ENCODE data around the gene FGF12.

FGF12 gene

DNA sequence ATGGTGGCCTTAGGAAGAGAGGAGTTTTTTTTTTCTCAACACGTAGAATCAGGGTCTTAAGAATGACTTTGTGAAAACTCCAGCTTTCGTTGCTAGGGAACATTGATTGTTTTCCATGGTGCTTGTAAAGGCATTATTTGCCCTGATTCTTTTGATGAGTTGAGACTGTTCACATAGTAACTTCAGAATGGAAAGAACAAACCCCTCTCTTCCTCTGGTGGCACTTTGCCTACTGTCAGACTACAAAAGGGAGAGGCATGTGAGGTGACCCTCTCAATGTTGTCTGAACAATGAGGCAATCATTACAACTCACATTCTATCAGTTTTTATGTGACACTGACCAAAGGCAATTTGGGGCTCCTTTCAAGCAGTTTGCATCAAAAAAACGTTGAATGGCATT, 477.8 kb downstream of the FGF12 start:
- no peak overlapping the region for H3K14ac ChIP-seq (ENCODE audit: low read length)
- peaks cover 2 to 6% of the 10 kb centered on the region in 2 donors for H3K4me1 ChIP-seq (ENCODE audit: control insufficient read depth in 2 of 2, insufficient read depth in 1 of 2, low read depth in 1 of 2, low read length in 2 of 2)
- H3K9ac ChIP-seq (ENCODE audit: low read depth, low read length, poor library complexity): no peak overlapping the region
- H2AK5ac ChIP-seq (ENCODE audit: low read depth, low read length): no peak overlapping the region
- no peak overlapping the region for H3K4ac ChIP-seq (ENCODE audit: low read length)
- no peak overlapping the region for H4K91ac ChIP-seq (ENCODE audit: low read depth, low read length, poor library complexity)
- peaks cover 0 to 42% (median 0%) of the 10 kb centered on the region in 3 experiments for H3K27me3 ChIP-seq (ENCODE audit: control insufficient read depth in 3 of 3, insufficient read depth in 3 of 3, low read depth in 1 of 3, low read length in 3 of 3)
- H3K9me3 ChIP-seq (replicated peaks in 1 of 2; ENCODE audit: control insufficient read depth in 2 of 2, insufficient read depth in 1 of 2, low read depth in 1 of 2, low read length in 2 of 2): peaks cover 0 to 7% of the 10 kb centered on the region in 2 donors
- H3K18ac ChIP-seq (ENCODE audit: low read length): no peak overlapping the region
- H2BK12ac ChIP-seq (ENCODE audit: low read length): no peak overlapping the region
- peak; percentile 44 for DNase-seq (ENCODE audit: low spot score)
- no peak overlapping the region for H3K27ac ChIP-seq (replicated peaks; ENCODE audit: low read length)
- no peak overlapping the region for H2AFZ ChIP-seq (ENCODE audit: low read length)
- H3K4me3 ChIP-seq (ENCODE audit: low read length in 2 of 2): no peak overlapping the region
- no peaks in the 10 kb centered on the region for H3K79me1 ChIP-seq (ENCODE audit: low read depth, low read length)
- H2BK5ac ChIP-seq (ENCODE audit: low read length): no peak overlapping the region
- no CpG with 5 or more reads among the region's 3 CpGs for WGBS, 2 donors (ENCODE audit: extremely low coverage in 2 of 2, insufficient read length in 2 of 2, insufficient replicate concordance in 1 of 2)
- no peak overlapping the region for H3K23ac ChIP-seq (ENCODE audit: low read depth, low read length, poor library complexity)
- no peak overlapping the region for H2BK15ac ChIP-seq (ENCODE audit: low read length)
- no peak overlapping the region for H2BK120ac ChIP-seq (ENCODE audit: low read depth, low read length)
- H4K8ac ChIP-seq (ENCODE audit: low read depth, low read length): no peak overlapping the region
- no peaks in the 10 kb centered on the region for H3K36me3 ChIP-seq (replicated peaks in 1 of 2; ENCODE audit: control insufficient read depth in 2 of 2, insufficient read depth in 2 of 2, low read length in 2 of 2)
- H3K4me2 ChIP-seq (ENCODE audit: insufficient read depth, low read length, poor library complexity, severe bottlenecking): no peak overlapping the region

DNA sequence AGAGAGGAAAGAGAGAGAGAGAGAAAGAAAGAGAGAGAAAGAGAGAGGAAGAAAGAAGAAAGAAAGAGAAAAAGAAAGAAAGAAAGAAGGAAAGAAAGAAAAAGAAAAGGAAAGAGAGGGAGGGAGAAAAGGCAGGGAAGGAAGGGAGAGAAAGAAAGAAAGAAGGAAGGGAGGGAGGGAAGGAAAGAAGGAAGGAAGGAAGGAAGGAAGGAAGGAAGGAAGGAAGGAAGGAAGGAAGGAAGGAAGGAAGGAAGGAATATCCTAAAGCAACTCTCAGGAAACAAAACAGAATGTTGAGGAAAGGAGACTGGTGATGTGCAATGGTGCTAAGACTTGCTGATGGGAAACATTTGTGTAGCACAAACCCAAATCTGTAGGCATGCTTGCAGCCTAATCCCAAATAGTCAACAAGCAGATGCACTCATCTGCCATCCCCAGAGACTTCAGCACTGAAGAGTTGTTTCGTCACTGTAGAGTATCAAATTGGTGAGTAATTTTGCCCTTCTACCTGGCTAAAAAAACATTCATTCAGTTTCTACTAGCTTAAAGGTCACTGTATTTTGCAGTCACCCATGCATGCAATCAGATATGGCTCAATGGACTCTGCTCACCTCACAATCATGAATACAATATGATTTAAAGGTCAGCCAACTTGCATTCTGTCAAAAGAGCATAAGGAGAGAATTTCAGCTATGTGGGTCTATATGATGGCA, 480.3 kb downstream of the FGF12 start:
- Histone ChIP-seq H3K79me1 (ENCODE audit: low read depth, low read length) (no peaks in the 10 kb centered on the region), H2BK5ac (ENCODE audit: low read length) (no peak overlapping the region), H3K36me3 (replicated peaks in 1 of 2; ENCODE audit: control insufficient read depth in 2 of 2, insufficient read depth in 2 of 2, low read length in 2 of 2) (no peaks in the 10 kb centered on the region), H3K4ac (ENCODE audit: low read length) (no peak overlapping the region), H3K4me3 (ENCODE audit: low read length in 2 of 2) (no peak overlapping the region), H3K4me2 (ENCODE audit: insufficient read depth, low read length, poor library complexity, severe bottlenecking) (no peak overlapping the region), H3K23ac (ENCODE audit: low read depth, low read length, poor library complexity) (no peak overlapping the region), H2BK15ac (ENCODE audit: low read length) (no peak overlapping the region), H3K27ac (replicated peaks; ENCODE audit: low read length) (no peak overlapping the region), H2BK12ac (ENCODE audit: low read length) (no peak overlapping the region), H3K14ac (ENCODE audit: low read length) (no peak overlapping the region), H4K8ac (ENCODE audit: low read depth, low read length) (no peak overlapping the region), H2AK5ac (ENCODE audit: low read depth, low read length) (no peak overlapping the region), H3K18ac (ENCODE audit: low read length) (no peak overlapping the region), H4K91ac (ENCODE audit: low read depth, low read length, poor library complexity) (no peak overlapping the region), H2AFZ (ENCODE audit: low read length) (no peak overlapping the region), H3K9me3 (replicated peaks in 1 of 2; ENCODE audit: control insufficient read depth in 2 of 2, insufficient read depth in 1 of 2, low read depth in 1 of 2, low read length in 2 of 2) (peaks cover 0 to 7% of the 10 kb centered on the region in 2 donors), H3K9ac (ENCODE audit: low read depth, low read length, poor library complexity) (no peak overlapping the region), H2BK120ac (ENCODE audit: low read depth, low read length) (no peak overlapping the region), H3K27me3 (ENCODE audit: control insufficient read depth in 3 of 3, insufficient read depth in 3 of 3, low read depth in 1 of 3, low read length in 3 of 3) (peaks cover 0 to 32% (median 0%) of the 10 kb centered on the region in 3 experiments), H3K4me1 (ENCODE audit: control insufficient read depth in 2 of 2, insufficient read depth in 1 of 2, low read depth in 1 of 2, low read length in 2 of 2) (peaks cover 2 to 6% of the 10 kb centered on the region in 2 donors)
- no peak for DNase-seq (ENCODE audit: low spot score)
- no CpG with 5 or more reads among the region's 1 CpG for WGBS, 2 donors (ENCODE audit: extremely low coverage in 2 of 2, insufficient read length in 2 of 2, insufficient replicate concordance in 1 of 2)

DNA sequence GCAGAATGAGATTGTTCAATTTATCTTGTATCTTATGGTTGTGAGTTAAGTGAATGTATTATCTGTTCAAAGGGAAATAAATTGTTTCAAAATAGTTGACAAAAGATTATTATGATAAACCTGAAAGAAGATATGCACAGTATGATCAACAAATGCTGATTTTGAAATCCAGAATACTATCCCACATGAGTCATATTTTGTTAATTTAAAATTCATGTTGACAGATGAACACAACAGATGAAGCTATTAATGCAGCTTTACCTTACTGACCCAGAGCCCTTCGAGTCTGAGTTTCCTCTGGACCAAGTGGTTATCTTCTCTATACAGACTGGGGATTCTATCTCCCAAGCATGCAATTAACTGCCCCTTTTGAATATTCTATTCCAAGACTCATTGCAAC, 482.8 kb downstream of the FGF12 start:
- WGBS, 2 donors (ENCODE audit: extremely low coverage in 2 of 2, insufficient read length in 2 of 2, insufficient replicate concordance in 1 of 2): no CpG with 5 or more reads among the region's 1 CpG
- Histone ChIP-seq H4K91ac (ENCODE audit: low read depth, low read length, poor library complexity) (no peak overlapping the region), H2BK12ac (ENCODE audit: low read length) (no peak overlapping the region), H2BK15ac (ENCODE audit: low read length) (no peak overlapping the region), H3K23ac (ENCODE audit: low read depth, low read length, poor library complexity) (no peak overlapping the region), H2BK5ac (ENCODE audit: low read length) (no peak overlapping the region), H2AK5ac (ENCODE audit: low read depth, low read length) (no peak overlapping the region), H3K79me1 (ENCODE audit: low read depth, low read length) (no peaks in the 10 kb centered on the region), H2BK120ac (ENCODE audit: low read depth, low read length) (no peak overlapping the region), H4K8ac (ENCODE audit: low read depth, low read length) (no peak overlapping the region), H3K18ac (ENCODE audit: low read length) (no peak overlapping the region), H3K27ac (replicated peaks; ENCODE audit: low read length) (no peak overlapping the region), H2AFZ (ENCODE audit: low read length) (no peak overlapping the region), H3K4me3 (ENCODE audit: low read length in 2 of 2) (no peak overlapping the region), H3K14ac (ENCODE audit: low read length) (no peak overlapping the region), H3K4ac (ENCODE audit: low read length) (no peak overlapping the region), H3K4me1 (ENCODE audit: control insufficient read depth in 2 of 2, insufficient read depth in 1 of 2, low read depth in 1 of 2, low read length in 2 of 2) (peaks cover under 1 to 2% of the 10 kb centered on the region in 2 donors), H3K9me3 (replicated peaks in 1 of 2; ENCODE audit: control insufficient read depth in 2 of 2, insufficient read depth in 1 of 2, low read depth in 1 of 2, low read length in 2 of 2) (no peaks in the 10 kb centered on the region), H3K9ac (ENCODE audit: low read depth, low read length, poor library complexity) (no peak overlapping the region), H3K27me3 (ENCODE audit: control insufficient read depth in 3 of 3, insufficient read depth in 3 of 3, low read depth in 1 of 3, low read length in 3 of 3) (peaks cover 0 to 18% (median 0%) of the 10 kb centered on the region in 3 experiments), H3K36me3 (replicated peaks in 1 of 2; ENCODE audit: control insufficient read depth in 2 of 2, insufficient read depth in 2 of 2, low read length in 2 of 2) (no peaks in the 10 kb centered on the region), H3K4me2 (ENCODE audit: insufficient read depth, low read length, poor library complexity, severe bottlenecking) (no peak overlapping the region)
- no peak for DNase-seq (ENCODE audit: low spot score)

DNA sequence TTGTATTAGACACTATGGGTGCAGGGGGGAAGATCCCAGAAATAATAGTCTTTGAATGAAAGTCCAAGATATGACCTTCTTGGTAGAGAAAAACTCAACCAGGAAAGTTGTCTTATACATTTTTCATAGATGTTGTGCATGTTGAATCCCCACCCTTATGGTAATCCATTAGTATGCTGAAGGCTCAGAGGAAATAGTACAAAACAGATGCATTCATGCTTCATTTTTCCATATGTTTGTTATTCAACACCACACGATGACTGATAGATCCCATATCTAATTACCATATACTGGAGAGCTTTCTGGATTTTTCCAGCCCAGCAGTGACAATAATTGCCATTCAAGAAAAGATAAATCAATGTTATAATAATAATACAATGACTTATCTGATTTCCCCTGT, 487.4 kb downstream of the FGF12 start:
- Histone ChIP-seq H4K8ac (ENCODE audit: low read depth, low read length) (no peak overlapping the region), H3K27me3 (ENCODE audit: control insufficient read depth in 3 of 3, insufficient read depth in 3 of 3, low read depth in 1 of 3, low read length in 3 of 3) (no peaks in the 10 kb centered on the region), H2AFZ (ENCODE audit: low read length) (no peak overlapping the region), H3K27ac (replicated peaks; ENCODE audit: low read length) (no peak overlapping the region), H3K9me3 (replicated peaks in 1 of 2; ENCODE audit: control insufficient read depth in 2 of 2, insufficient read depth in 1 of 2, low read depth in 1 of 2, low read length in 2 of 2) (no peaks in the 10 kb centered on the region), H3K23ac (ENCODE audit: low read depth, low read length, poor library complexity) (no peak overlapping the region), H2BK15ac (ENCODE audit: low read length) (no peak overlapping the region), H3K14ac (ENCODE audit: low read length) (no peak overlapping the region), H4K91ac (ENCODE audit: low read depth, low read length, poor library complexity) (no peak overlapping the region), H3K4me2 (ENCODE audit: insufficient read depth, low read length, poor library complexity, severe bottlenecking) (no peak overlapping the region), H2BK12ac (ENCODE audit: low read length) (no peak overlapping the region), H3K36me3 (replicated peaks in 1 of 2; ENCODE audit: control insufficient read depth in 2 of 2, insufficient read depth in 2 of 2, low read length in 2 of 2) (no peaks in the 10 kb centered on the region), H3K18ac (ENCODE audit: low read length) (no peak overlapping the region), H2BK120ac (ENCODE audit: low read depth, low read length) (no peak overlapping the region), H3K9ac (ENCODE audit: low read depth, low read length, poor library complexity) (no peak overlapping the region), H2AK5ac (ENCODE audit: low read depth, low read length) (no peak overlapping the region), H2BK5ac (ENCODE audit: low read length) (no peak overlapping the region), H3K4me1 (ENCODE audit: control insufficient read depth in 2 of 2, insufficient read depth in 1 of 2, low read depth in 1 of 2, low read length in 2 of 2) (peaks cover 0 to 3% of the 10 kb centered on the region in 2 donors), H3K4ac (ENCODE audit: low read length) (no peak overlapping the region), H3K79me1 (ENCODE audit: low read depth, low read length) (no peaks in the 10 kb centered on the region), H3K4me3 (ENCODE audit: low read length in 2 of 2) (no peak overlapping the region)
- no peak for DNase-seq (ENCODE audit: low spot score)
- no CpG with 5 or more reads among the region's 1 CpG for WGBS, 2 donors (ENCODE audit: extremely low coverage in 2 of 2, insufficient read length in 2 of 2, insufficient replicate concordance in 1 of 2)
